ENCODE data around the gene DSCAM.

Gene DSCAM

DNA sequence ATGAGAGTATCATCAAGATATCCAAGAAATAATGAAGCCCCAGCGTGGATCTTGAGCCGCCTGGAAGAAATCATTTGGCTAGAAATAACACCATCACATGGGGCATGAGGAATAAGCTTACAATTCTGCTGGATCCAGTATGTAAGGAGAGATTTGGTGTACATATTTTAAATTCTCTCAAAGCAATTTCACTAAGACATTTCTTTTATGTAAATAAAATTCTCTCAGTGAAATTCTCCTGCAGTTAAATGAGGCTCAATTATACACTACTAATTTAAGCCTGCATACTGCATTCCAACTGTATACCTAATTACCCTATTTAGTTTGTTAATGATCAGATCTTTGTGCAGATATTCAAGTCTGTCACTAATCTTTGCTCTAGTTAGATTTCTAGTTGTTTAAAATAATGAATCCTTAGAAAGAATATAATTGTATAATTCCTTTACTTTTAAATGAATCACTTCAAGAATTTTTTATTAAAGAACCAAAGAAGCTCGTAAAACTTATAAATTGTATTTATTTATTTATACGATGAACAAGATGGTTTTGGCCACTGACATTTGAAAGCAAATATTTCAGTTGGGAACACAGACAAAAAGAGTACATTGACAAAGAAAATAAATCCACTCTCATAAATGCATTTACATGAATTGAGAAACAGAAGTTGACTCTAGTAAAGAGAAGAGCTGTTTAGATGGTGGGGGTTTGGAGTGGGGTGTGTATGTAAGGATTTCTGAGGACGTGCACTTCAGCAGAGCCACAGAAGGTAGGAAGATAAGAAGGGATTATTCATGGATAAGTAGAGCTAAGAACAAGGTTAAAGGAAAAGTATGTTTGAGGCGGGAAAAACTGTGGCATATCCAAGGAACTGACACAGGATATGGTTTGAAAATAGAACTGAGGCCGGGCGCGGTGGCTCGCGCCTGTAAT, 466.8 kb downstream of the DSCAM start:
- TF ChIP-seq, protein P1, sequence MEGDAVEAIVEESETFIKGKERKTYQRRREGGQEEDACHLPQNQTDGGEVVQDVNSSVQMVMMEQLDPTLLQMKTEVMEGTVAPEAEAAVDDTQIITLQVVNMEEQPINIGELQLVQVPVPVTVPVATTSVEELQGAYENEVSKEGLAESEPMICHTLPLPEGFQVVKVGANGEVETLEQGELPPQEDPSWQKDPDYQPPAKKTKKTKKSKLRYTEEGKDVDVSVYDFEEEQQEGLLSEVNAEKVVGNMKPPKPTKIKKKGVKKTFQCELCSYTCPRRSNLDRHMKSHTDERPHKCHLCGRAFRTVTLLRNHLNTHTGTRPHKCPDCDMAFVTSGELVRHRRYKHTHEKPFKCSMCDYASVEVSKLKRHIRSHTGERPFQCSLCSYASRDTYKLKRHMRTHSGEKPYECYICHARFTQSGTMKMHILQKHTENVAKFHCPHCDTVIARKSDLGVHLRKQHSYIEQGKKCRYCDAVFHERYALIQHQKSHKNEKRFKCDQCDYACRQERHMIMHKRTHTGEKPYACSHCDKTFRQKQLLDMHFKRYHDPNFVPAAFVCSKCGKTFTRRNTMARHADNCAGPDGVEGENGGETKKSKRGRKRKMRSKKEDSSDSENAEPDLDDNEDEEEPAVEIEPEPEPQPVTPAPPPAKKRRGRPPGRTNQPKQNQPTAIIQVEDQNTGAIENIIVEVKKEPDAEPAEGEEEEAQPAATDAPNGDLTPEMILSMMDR (IDR thresholded peaks at IDR 0.05), result no peak

DNA sequence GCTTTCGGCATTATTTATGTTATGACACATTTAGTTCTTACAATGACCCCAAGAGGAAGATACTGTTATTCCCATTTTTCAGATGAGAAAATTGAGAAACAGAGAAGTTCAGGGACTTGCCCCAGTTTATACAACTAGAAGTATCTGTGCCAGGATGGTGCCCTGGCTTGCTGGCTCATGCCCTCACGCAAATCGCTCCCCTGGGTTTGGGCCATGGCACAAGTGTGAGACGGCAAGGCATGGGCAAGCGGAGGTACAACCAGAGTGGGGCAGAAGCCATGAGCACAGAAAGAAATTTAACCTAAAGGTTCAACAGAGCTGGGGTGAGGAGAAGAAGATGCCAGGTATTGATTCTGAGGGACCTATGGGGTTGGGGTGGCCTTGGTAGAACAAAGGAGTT, 469.8 kb downstream of the DSCAM start:
- TF ChIP-seq, protein P1 (IDR thresholded peaks at IDR 0.05), result no peak

DNA sequence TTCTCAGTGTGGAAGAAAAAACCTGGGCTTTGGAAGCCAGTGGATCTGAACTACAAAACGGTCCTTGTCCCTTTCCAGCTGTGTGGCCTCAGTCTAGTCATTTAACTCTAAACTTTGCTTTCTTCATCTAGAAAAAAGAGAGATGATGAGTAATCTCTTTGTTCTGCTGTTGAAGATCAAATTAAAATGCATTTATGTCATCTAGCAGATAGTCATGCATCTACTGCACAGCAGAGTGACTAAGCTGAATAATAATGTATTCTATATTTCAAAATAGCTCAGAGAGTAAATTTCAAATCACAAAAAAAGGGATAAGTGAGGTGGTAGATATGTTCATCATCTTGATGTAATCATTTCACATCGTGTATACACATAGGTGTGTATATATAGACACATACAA, 473.2 kb downstream of the DSCAM start:
- TF ChIP-seq, protein P1 (IDR thresholded peaks at IDR 0.05), result no peak

DNA sequence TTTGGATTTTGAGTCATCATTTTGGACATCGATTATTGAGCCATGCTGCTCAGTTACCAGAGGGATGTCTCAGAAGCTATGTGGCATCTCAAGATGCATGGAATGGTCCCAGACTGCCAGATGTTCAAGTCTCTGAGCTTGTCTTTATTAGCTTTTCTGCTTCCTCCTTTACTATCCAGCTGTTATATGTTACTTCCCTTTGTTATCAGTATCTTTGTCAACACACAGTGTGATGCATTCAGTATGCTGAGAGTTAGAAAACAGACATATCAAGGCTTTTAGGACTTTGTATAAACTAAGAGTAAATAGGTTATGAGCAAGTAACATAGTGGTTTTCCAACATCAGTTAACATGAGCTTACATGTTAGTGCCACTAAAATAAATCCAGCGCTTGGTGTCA, 474.5 kb downstream of the DSCAM start:
- TF ChIP-seq, protein P1 (IDR thresholded peaks at IDR 0.05), result no peak

DNA sequence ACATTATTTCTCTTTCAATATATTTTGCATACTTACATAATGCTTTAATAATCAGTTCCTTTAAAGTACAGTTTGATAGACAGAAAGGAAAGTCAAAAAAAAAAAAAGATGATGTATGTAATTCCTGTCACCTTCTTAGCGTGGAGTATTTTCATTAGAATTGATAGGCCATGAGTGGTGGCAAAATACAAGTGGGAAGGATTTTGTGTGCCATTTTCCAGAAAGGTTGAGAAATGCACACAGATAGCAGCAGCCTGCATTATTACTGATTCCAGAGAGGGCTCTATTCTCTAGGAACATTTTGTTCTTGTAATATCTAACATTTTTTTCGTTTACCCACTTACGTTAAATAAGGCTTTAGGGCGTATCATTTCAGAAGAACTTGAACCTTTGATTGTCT, 475.6 kb downstream of the DSCAM start:
- TF ChIP-seq, protein P1 (IDR thresholded peaks at IDR 0.05), result no peak

DNA sequence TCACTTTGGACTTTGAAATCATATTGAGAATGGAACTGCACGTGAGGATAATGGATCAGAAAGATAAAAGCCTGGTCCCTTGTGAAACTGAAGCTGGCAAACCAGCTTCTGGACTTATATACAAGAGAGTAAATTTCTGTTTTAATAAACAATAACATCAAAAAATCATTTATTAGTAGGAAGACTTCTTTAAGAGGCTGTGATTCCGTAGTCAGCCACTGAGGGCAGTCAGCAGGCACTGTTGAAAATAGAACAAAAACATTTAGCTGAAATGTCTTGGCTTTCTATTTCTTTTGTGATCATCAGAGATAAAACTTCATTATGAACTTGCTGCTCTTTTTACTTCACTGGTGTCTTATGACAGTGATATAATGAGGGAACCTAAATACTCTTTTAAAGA, 490.3 kb downstream of the DSCAM start:
- TF ChIP-seq, protein P1 (IDR thresholded peaks at IDR 0.05), result no peak

DNA sequence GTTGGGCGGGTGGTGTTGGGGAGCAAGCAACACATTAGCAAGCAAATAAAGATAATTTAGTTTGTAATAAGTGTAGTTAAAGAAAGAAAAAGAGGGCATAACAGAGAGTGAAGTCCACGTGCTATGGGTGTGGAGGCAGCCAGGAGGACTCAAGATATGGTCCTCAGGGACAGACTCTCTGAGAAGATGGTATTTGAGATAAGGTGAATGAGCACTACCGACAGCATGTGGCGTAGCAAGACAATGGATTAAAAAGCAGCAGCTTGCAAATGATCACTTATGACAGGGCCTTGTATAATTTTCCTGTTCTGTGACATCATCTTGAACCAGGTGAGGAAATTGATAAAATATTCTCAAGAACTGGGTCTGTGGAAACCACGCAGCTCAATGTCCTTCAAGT, 491.9 kb downstream of the DSCAM start:
- TF ChIP-seq, protein P1 (IDR thresholded peaks at IDR 0.05), result no peak
